GM12873 (cell line): ENCODE data around the gene NPAS3.

Experiments
- CTCF ChIP-seq: IDR thresholded peaks from 2 replicates; pipeline ENCODE4 v1.5.1; 2012; ENCODE audit warnings: low read depth, mild to moderate bottlenecking, moderate library complexity, low read length, control low read depth; ENCODE audit not compliant: insufficient read depth; ENCODE audit errors: missing control alignments

NPAS3 gene

DNA sequence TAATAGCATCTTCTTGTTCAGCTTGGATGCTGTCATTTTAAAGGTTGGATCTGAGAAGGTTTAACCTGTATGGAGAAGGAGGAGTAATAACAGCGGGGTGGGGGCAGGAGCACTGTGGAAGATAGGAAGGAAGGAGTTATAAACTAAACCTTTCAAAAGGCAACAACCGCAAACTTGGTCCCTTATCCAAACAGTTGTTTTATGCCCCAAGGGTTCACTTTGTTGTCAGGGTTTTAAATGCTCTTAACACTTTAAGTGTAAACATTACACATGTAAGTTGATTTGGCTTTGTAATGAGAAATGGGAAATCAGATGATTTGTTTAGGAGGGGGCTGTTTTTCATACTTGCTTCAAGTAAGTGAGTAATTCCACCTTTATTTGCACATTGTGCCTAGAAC, 3.0 kb downstream of the NPAS3 start:
- no peak for TF ChIP-seq CTCF

DNA sequence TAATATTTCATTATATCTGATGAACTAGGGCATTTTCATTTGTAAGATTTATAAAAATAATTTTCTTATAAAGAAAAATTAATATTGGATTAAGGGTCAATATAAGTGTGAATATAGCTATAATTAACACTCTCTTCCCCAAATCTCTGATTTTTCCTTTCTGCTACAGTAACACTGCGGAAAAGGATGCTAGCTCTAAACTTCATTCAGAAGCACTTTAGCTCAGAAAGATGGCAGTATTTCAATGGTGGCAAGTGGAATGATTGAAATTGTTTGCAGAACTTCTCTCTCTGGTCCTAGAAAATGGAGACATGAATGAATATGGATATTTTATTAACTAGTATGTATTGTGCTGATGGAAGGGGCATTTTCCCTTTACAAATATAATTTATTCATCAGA, 8.4 kb downstream of the NPAS3 start:
- no peak for TF ChIP-seq CTCF

DNA sequence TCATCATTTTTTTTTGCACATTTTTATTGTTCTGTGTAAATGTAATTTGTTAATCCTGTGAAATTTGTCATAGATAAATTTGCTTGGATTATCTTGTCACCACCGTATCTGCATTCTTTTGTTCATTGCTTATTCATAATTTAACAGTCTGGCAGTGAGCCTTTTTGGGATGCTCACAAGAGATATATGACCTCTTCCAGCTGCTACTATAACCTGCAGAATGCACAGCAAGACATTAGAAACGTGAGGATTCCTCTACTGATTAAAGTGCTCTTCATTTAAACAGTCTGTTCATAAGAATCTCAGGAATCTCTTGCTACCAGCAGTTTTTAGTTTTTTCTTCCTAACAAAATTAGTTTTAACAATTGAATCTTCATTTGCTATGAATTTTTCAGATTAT, 9.1 kb downstream of the NPAS3 start:
- TF ChIP-seq CTCF, result no peak

- TF ChIP-seq CTCF, result no peak
These were observed 11.9 kb downstream of the NPAS3 start for GRCh38 chr14:32950584-32950983.

- no peak for TF ChIP-seq CTCF
These were observed 28.7 kb downstream of the NPAS3 start for GRCh38 chr14:32967421-32967820.

DNA sequence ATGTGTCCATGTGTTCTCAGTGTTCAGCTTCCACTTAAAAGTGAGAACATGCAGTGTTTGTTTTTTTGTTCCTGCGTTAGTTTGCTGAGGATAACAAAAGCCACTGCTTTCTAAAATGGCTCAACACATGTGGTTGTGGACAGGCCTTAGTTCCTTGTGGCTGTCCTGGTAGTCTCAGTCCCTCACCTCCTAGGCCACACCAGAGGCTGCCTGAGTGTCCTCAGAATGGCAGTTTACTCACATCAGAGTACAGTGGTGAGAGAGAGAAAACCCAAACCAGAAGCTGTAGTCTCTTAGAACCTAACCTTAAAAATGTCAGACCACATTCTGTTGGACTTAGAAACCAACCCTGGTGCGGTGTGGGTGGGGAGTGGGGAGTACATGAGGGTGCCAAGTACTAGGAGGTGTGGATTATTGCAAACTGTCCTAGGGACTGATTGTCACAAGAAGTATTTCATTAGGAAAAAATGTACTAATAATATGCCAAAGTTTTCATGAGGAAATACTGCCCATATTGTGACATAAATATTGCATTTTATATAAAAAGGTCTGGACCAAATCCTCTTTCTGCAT, 30.4 kb downstream of the NPAS3 start:
- no peak for TF ChIP-seq CTCF

GRCh38 chr14:32977913-32978312, 39.2 kb downstream of the NPAS3 start:
- no peak for TF ChIP-seq CTCF
